Esophagus muscularis mucosa (tissue), 4 donors: ENCODE data around the gene DHRS7C. TPM values are rescaled to one million over a fixed set of nuclear protein-coding genes. Genes with fewer than 3 reads are reported as not detected.

Experiments
- DNase-seq: peaks from one replicate; pipeline ENCODE4 v3.0.0-alpha.2; 2017; ENCODE audit errors: extremely low spot score
- H3K27ac ChIP-seq, 4 donors: fragments of 200-600 bp; sonication (generic); replicated peaks in 1 of 4; 1 replicate in 3 of 4; 2 replicates in 1 of 4; pipeline ENCODE4 v1.5.1; 2016 to 2019; ENCODE audit warnings: mild to moderate bottlenecking in 1 of 4
- H3K27me3 ChIP-seq, 4 donors: fragments of 200-600 bp; sonication (generic); one replicate each; pipeline versions ENCODE4 v1.5.1 to v1.6.0; 2016 to 2019
- H3K36me3 ChIP-seq, 4 donors: fragments of 200-600 bp; sonication (generic); one replicate each; pipeline ENCODE4 v1.5.1; 2016 to 2019
- H3K4me1 ChIP-seq, 4 donors: fragments of 200-600 bp; sonication (generic); one replicate each; pipeline ENCODE4 v1.5.1; 2016 to 2019
- H3K4me3 ChIP-seq, 4 donors: fragments of 200-600 bp; sonication (generic); 1 replicate in 2 of 4; 2 replicates in 2 of 4; pipeline ENCODE4 v1.5.1; 2016 to 2019; ENCODE audit warnings: mild to moderate bottlenecking in 4 of 4, moderate library complexity in 1 of 4
- H3K9me3 ChIP-seq, 4 donors: fragments of 200-600 bp; sonication (generic); 1 replicate in 3 of 4; 2 replicates in 1 of 4; pipeline ENCODE4 v1.5.1; 2016 to 2019
- EP300 ChIP-seq: sonication (generic); formaldehyde crosslinking; IDR thresholded peaks from one replicate; pipeline ENCODE4 v1.6.1; 2017; ENCODE audit warnings: antibody characterized with exemption
- POLR2A ChIP-seq: fragments of 450-650 bp; IDR thresholded peaks from one replicate; pipeline ENCODE4 v1.6.1; 2017; ENCODE audit warnings: antibody characterized with exemption, moderate library complexity, mild to moderate bottlenecking, low read depth
- POLR2AphosphoS5 ChIP-seq, 2 donors: sonication (generic); formaldehyde crosslinking; IDR thresholded peaks; one replicate each; pipeline ENCODE4 v1.6.1; 2017; ENCODE audit warnings: antibody characterized with exemption in 2 of 2
- WGBS: methylation state at CpG from one replicate; pipeline ENCODE4 v1.1.5; 2018; 5-methylcytosine and 5-hydroxymethylcytosine counted together
- intact Hi-C: fragments of 100-400 bp; cut with DNase I; formaldehyde crosslinking; loops from one replicate; pipeline ENCODE4 v1.15.1; 2023
- total RNA-seq, 4 donors: library from RNA; depleted of rRNA; stranded (reverse); fragments of >200 nt; gene quantifications; one replicate each; pipeline versions ENCODE4 v1.1.0 to v1.2.1, GENCODE V29; 2016
- TF ChIP-seq, protein P1 (sequence below), 3 experiments: fragments of 200-600 bp in 2 of 3; fragments of 450-650 bp in 1 of 3; sonication (generic) in 2 of 3; IDR thresholded peaks; one replicate each; pipeline ENCODE4 v1.5.1; 2017 to 2019; ENCODE audit warnings: antibody characterized with exemption in 3 of 3, mild to moderate bottlenecking in 2 of 3, moderate library complexity in 1 of 3

DHRS7C gene
- total RNA-seq, 4 donors from 2014 or later: not detected

DNA sequence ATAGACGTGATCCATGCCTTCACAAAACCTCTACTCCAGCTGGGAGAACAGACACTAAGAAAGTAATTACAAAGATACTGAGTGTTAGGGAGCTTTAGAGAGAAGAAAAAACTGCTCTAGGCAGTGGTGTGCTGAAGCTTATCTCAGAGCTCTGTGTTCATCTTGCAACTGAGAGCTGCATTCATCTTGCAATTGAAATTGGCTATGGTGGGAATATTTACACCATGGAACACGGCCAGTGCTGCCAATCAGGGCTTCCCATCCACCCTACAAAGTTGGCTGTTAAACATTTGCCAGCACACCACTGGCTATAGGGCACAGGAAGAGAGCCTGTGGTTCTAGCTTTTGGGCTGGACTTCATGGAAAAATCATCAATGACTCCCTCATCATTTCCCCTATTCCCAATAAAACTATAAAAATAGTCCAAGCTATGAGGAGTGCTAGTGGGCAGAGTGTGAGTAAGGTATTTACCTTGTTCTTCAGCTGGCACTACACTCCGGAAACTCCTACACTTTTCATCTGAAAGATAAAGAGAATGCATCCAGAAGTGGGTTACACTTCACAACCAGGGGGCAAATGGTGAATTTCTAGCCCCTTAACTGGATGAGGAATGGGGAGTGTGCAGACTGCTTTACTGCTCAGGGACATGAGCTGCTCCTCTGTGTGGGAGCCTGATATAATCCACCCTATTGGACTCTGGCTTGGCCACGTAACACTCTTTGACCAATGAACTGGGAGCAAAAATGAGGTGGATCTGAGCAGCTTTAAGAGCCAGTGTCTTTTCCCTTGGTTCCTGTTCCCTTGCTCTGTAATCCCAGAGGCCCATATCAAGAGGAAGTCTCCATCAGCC, 18.9 kb upstream of the DHRS7C start:
- Histone ChIP-seq H3K4me1 (peaks cover 0 to 3% (median 3%) of the 10 kb centered on the region in 4 donors), H3K36me3 (no peaks in the 10 kb centered on the region), H3K4me3 (no peak overlapping the region), H3K27me3 (no peaks in the 10 kb centered on the region), H3K27ac (no peak overlapping the region), H3K9me3 (peaks cover 0 to 3% (median under 1%) of the 10 kb centered on the region in 4 donors)
- WGBS: 76% methylated on average over 4 of the region's 4 CpGs
- no peak for DNase-seq
- intact Hi-C loops: no loop called here
- TF ChIP-seq, protein P1, sequence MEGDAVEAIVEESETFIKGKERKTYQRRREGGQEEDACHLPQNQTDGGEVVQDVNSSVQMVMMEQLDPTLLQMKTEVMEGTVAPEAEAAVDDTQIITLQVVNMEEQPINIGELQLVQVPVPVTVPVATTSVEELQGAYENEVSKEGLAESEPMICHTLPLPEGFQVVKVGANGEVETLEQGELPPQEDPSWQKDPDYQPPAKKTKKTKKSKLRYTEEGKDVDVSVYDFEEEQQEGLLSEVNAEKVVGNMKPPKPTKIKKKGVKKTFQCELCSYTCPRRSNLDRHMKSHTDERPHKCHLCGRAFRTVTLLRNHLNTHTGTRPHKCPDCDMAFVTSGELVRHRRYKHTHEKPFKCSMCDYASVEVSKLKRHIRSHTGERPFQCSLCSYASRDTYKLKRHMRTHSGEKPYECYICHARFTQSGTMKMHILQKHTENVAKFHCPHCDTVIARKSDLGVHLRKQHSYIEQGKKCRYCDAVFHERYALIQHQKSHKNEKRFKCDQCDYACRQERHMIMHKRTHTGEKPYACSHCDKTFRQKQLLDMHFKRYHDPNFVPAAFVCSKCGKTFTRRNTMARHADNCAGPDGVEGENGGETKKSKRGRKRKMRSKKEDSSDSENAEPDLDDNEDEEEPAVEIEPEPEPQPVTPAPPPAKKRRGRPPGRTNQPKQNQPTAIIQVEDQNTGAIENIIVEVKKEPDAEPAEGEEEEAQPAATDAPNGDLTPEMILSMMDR (IDR thresholded peaks at IDR 0.05): no peak
- TF ChIP-seq POLR2A (no peak), EP300 (no peak), POLR2AphosphoS5 (IDR thresholded peaks at IDR 0.05) (no peak)

DNA sequence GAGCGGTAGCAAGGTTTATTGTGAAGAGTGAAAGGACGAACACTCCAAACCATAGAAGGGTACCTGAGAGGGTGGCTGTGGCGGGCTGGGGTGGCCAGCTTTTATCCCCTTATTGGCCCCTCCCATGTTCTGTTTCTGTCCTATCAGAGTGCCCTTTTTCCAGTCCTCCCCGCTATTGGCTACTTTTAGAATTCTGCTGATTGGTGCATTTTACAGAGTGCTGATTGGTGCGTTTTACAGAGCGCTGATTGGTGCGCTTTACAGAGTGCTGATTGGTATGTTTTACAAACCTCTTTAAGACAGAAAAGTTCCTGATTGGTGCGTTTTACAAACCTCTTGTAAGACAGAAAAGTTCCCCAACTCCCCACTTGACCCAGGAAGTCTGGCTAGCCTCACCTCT, 18.0 kb upstream of the DHRS7C start:
- WGBS: 93% methylated on average over 8 of the region's 8 CpGs
- Histone ChIP-seq H3K9me3 (peaks cover 0 to 10% (median 6%) of the 10 kb centered on the region in 4 donors), H3K27ac (no peak overlapping the region), H3K36me3 (no peaks in the 10 kb centered on the region), H3K4me3 (no peak overlapping the region), H3K4me1 (peaks cover 0 to 3% (median 3%) of the 10 kb centered on the region in 4 donors), H3K27me3 (no peaks in the 10 kb centered on the region)
- TF ChIP-seq POLR2A (no peak), EP300 (no peak), POLR2AphosphoS5 (IDR thresholded peaks at IDR 0.05) (no peak)
- TF ChIP-seq, protein P1 (IDR thresholded peaks at IDR 0.05): no peak
- DNase-seq: no peak
- intact Hi-C loops: no loop called here

GRCh38 chr17:9806699-9807098, 15.3 kb upstream of the DHRS7C start:
- H3K4me1 ChIP-seq: peaks cover 0 to 3% (median 2%) of the 10 kb centered on the region in 4 donors
- H3K9me3 ChIP-seq: peaks cover 0 to 15% (median 7%) of the 10 kb centered on the region in 4 donors
- no peak for DNase-seq
- H3K4me3 ChIP-seq: no peak overlapping the region
- WGBS: 76% methylated on average over 6 of the region's 6 CpGs
- H3K36me3 ChIP-seq: no peaks in the 10 kb centered on the region
- H3K27me3 ChIP-seq: no peaks in the 10 kb centered on the region
- no peak overlapping the region for H3K27ac ChIP-seq
- intact Hi-C loops: no loop called here
- TF ChIP-seq, protein P1 (IDR thresholded peaks at IDR 0.05): no peak
- TF ChIP-seq POLR2AphosphoS5 (IDR thresholded peaks at IDR 0.05) (no peak), POLR2A (no peak), EP300 (no peak)

DNA sequence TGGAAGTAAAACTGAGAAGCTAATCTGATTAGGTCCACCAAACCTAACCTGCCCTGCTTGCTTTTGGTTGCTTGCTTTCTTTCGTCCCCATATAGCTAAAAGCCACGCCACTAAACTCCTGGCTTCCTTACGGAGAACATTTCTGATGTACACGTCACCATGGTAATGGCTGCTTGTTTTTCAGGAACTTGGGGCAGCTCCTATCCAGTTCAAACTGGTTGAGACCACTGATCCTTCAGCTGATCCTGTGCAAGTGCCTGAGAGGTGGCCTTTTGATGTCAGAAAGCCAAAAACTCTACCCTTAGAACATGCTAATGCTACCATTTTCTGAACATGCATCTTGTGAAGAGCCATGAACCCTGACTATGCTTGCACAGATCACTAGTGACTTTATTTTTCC, 14.4 kb upstream of the DHRS7C start:
- no peak overlapping the region for H3K27ac ChIP-seq
- H3K9me3 ChIP-seq: peaks cover 0 to 15% (median 7%) of the 10 kb centered on the region in 4 donors
- 45% methylated on average over 4 of the region's 4 CpGs for WGBS
- no peaks in the 10 kb centered on the region for H3K36me3 ChIP-seq
- intact Hi-C loops: no loop called here
- H3K4me1 ChIP-seq: peaks cover 0 to 3% (median 0%) of the 10 kb centered on the region in 4 donors
- TF ChIP-seq, protein P1 (IDR thresholded peaks at IDR 0.05): no peak
- TF ChIP-seq POLR2A (no peak), EP300 (no peak), POLR2AphosphoS5 (IDR thresholded peaks at IDR 0.05) (no peak)
- no peak for DNase-seq
- H3K27me3 ChIP-seq: no peaks in the 10 kb centered on the region
- H3K4me3 ChIP-seq: no peak overlapping the region
